Panc1 (cell line): ENCODE data around the gene CEP104. TPM values are rescaled to one million over a fixed set of nuclear protein-coding genes. Genes with fewer than 3 reads are reported as not detected.

Experiments
- ATAC-seq: fragments of 200-7000 bp; cut with Tn5 transposase; 2 replicates; pipeline ENCODE4 v1.9.1; 2020; ENCODE audit warnings: mild to moderate bottlenecking, moderate library complexity
- BruUV-seq: library from RNA; stranded (reverse); fragments of 400-500 nt; replicated peaks from 2 replicates; lab custom pipeline; 2021; lab: Mats Ljungman, UMichigan
- CTCF ChIA-PET: fragments of 300-600 bp; sonication (Branson Sonifier 250); formaldehyde crosslinking; loops from one replicate; lab custom pipeline; 2022; ENCODE audit warnings: antibody characterized with exemption; lab: Charles Lee
- POLR2A ChIA-PET: fragments of 300-600 bp; sonication (Branson Sonifier 250); formaldehyde crosslinking; loops from one replicate; lab custom pipeline; 2022; ENCODE audit warnings: antibody characterized with exemption; lab: Charles Lee
- DNase-seq: peaks from one replicate; pipeline ENCODE4 v3.0.0-alpha.2; 2010; ENCODE audit warnings: low read depth, low spot score
- H3K27ac ChIP-seq: 2 replicates; pipeline ENCODE4 v1.5.1; 2011; ENCODE audit warnings: mild to moderate bottlenecking, low read length, inconsistent platforms
- H3K27me3 ChIP-seq: fragments of 200-500 bp; sonication (Bioruptor generic); 2 replicates; pipeline ENCODE4 v1.6.0; 2014; ENCODE audit warnings: low read length, inconsistent platforms; ENCODE audit not compliant: control insufficient read depth, insufficient read depth
- H3K36me3 ChIP-seq: fragments of 200-500 bp; sonication (Bioruptor generic); 2 replicates; pipeline ENCODE4 v1.5.1; 2014; ENCODE audit warnings: inconsistent platforms, mild to moderate bottlenecking, low read length, moderate library complexity; ENCODE audit not compliant: control insufficient read depth, insufficient read depth
- H3K4me1 ChIP-seq: 2 replicates; pipeline ENCODE4 v1.5.1; 2011; ENCODE audit warnings: inconsistent platforms, mild to moderate bottlenecking, low read length, moderate library complexity; ENCODE audit not compliant: control insufficient read depth, insufficient read depth
- H3K4me3 ChIP-seq, 2 experiments: 2 replicates each; pipeline ENCODE4 v1.5.1; 2011 to 2012; ENCODE audit warnings: low read depth in 2 of 2, low read length in 2 of 2, mild to moderate bottlenecking in 2 of 2, inconsistent platforms in 1 of 2, moderate library complexity in 1 of 2
- H3K9me3 ChIP-seq: fragments of 200-500 bp; sonication (Bioruptor generic); 2 replicates; pipeline ENCODE4 v1.5.1; 2014; ENCODE audit warnings: low read depth, mild to moderate bottlenecking, inconsistent platforms, low read length, moderate library complexity; ENCODE audit not compliant: control insufficient read depth, insufficient read depth
- POLR2AphosphoS5 ChIP-seq: IDR thresholded peaks from 2 replicates; pipeline ENCODE4 v1.6.1; 2012; ENCODE audit warnings: mild to moderate bottlenecking, low read depth, low read length, moderate library complexity
- SIN3A ChIP-seq: IDR thresholded peaks from 2 replicates; pipeline ENCODE4 v1.6.1; 2012; ENCODE audit warnings: low read depth, mild to moderate bottlenecking, low read length, moderate library complexity, borderline replicate concordance; ENCODE audit not compliant: insufficient read depth
- TCF7L2 ChIP-seq: IDR thresholded peaks from 2 replicates; pipeline ENCODE4 v1.6.1; 2011; ENCODE audit warnings: mild to moderate bottlenecking, low read depth, low read length, inconsistent platforms
- in situ Hi-C: cut with HindIII; loops from 2 replicates; pipeline ENCODE4 v1.10.0; 2016; ENCODE audit warnings: low sequenced_read_pairs, low pct_unique_long_range_greater_than_20kb
- intact Hi-C: fragments of 100-400 bp; cut with micrococcal nuclease; formaldehyde crosslinking; loops from one replicate; pipeline ENCODE4 v1.10.0; 2022; ENCODE audit not compliant: unreplicated experiment
- total RNA-seq: library from RNA; stranded (reverse); gene quantifications from one replicate; pipeline ENCODE4 v1.2.1, GENCODE V29; 2021; ENCODE audit not compliant: unreplicated experiment
- TF ChIP-seq, protein P1 (sequence below), 2 experiments: IDR thresholded peaks; 2 replicates each; pipeline ENCODE4 v1.6.1; 2011 to 2012; ENCODE audit warnings: low read depth in 2 of 2, control low read depth in 1 of 2, low read length in 1 of 2, mild to moderate bottlenecking in 1 of 2, moderate library complexity in 1 of 2; ENCODE audit not compliant: insufficient read depth in 1 of 2

The CEP104 gene
- total RNA-seq, 1 experiment from 2014 or later, result 52.0 TPM

DNA sequence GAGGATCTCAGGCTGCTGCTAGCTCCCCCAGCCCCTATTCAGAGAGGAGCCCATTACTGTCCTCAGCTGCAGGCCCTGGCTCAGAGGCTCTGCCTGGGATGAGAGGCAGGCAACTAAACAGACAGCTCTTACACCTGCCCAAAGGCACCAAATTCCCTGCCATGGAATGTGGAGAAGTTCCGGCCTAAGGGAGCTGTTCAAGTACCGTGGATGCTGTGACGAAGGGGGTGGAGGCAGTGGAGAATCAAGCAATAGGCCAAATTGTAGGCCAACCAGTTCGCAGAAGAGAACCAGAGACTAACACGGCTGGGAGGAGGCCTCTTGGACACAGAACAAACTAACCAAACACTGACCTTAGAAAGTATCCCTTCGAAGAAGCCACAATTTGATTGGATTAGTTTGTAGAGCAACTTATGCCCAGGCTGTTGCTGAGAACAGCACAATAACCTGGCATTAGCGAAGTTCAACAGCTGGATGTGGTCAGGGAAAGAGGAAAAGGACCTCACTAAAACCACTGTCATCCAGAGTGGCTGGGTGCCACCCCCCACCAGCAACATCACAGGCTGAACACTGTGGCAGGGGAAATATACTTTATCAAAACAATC is 39.5 kb upstream of the CEP104 start:
- CTCF ChIA-PET, result interaction anchor here (0.5 to 0.7 kb wide), 2 partner anchors 43 to 179 kb away, joined by 3 to 5 read pairs; no protein-coding TSS in a partner anchor
- in situ Hi-C loops, result no loop called here

DNA sequence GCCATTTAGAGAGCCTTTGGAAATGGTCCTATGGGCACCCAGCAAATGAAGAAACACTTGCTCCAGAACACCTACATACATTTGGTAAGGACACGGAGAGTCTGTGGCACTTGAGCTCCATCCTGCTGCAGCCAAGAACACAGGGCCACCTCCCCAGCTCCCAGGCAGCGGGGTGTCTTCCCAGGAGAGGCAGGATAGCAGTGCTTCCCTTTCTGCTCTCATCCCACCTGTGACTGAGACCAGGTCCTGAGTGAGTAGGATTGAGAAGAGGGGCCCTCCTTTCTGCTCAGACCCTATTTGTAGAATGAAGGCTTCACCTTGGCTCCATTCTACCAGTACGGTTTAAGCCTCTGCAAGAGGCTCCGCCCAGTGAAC is 38.9 kb upstream of the CEP104 start:
- no peaks in the 10 kb centered on the region; the same call in 1 of the 2 replicates for H3K9me3 ChIP-seq
- BruUV-seq, result no TSS peak
- ChIA-PET POLR2A (no interaction called here), CTCF (no interaction called here)
- intact Hi-C loops (no loop called here), in situ Hi-C loops (no loop called here)
- H3K4me1 ChIP-seq, result no peaks in the 10 kb centered on the region
- no peak overlapping the region for H3K4me3 ChIP-seq
- no peak for DNase-seq
- no peak overlapping the region for H3K27ac ChIP-seq
- H3K27me3 ChIP-seq, result no peaks in the 10 kb centered on the region
- no peak for ATAC-seq
- H3K36me3 ChIP-seq, result peaks cover 3% of the 10 kb centered on the region; the same call in 1 of the 2 replicates
- no peak for TF ChIP-seq POLR2AphosphoS5
- TF ChIP-seq SIN3A, result no peak
- TF ChIP-seq, protein P1, sequence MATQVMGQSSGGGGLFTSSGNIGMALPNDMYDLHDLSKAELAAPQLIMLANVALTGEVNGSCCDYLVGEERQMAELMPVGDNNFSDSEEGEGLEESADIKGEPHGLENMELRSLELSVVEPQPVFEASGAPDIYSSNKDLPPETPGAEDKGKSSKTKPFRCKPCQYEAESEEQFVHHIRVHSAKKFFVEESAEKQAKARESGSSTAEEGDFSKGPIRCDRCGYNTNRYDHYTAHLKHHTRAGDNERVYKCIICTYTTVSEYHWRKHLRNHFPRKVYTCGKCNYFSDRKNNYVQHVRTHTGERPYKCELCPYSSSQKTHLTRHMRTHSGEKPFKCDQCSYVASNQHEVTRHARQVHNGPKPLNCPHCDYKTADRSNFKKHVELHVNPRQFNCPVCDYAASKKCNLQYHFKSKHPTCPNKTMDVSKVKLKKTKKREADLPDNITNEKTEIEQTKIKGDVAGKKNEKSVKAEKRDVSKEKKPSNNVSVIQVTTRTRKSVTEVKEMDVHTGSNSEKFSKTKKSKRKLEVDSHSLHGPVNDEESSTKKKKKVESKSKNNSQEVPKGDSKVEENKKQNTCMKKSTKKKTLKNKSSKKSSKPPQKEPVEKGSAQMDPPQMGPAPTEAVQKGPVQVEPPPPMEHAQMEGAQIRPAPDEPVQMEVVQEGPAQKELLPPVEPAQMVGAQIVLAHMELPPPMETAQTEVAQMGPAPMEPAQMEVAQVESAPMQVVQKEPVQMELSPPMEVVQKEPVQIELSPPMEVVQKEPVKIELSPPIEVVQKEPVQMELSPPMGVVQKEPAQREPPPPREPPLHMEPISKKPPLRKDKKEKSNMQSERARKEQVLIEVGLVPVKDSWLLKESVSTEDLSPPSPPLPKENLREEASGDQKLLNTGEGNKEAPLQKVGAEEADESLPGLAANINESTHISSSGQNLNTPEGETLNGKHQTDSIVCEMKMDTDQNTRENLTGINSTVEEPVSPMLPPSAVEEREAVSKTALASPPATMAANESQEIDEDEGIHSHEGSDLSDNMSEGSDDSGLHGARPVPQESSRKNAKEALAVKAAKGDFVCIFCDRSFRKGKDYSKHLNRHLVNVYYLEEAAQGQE (IDR thresholded peaks at IDR 0.05; ENCODE audit: insufficient read depth in 1 of 2, low read depth in 2 of 2, low read length in 1 of 2), result no peak

More for the DNA sequence above, 39.5 kb upstream of the CEP104 start:
- BruUV-seq, result no TSS peak
- H3K27ac ChIP-seq, result no peak overlapping the region
- no peaks in the 10 kb centered on the region; the same call in 1 of the 2 replicates for H3K9me3 ChIP-seq
- H3K36me3 ChIP-seq, result no peaks in the 10 kb centered on the region; the same call in 1 of the 2 replicates
- H3K27me3 ChIP-seq, result no peaks in the 10 kb centered on the region
- no peaks in the 10 kb centered on the region for H3K4me1 ChIP-seq
- POLR2A ChIA-PET, result no interaction called here
- no peak for DNase-seq
- no peak overlapping the region for H3K4me3 ChIP-seq
- intact Hi-C loops, result no loop called here
- no peak for ATAC-seq
- TF ChIP-seq SIN3A, result no peak
- no peak for TF ChIP-seq POLR2AphosphoS5
- no peak for TF ChIP-seq TCF7L2
- TF ChIP-seq, protein P1 (IDR thresholded peaks at IDR 0.05; ENCODE audit: insufficient read depth in 1 of 2, low read depth in 2 of 2, low read length in 1 of 2), result no peak
